K562 (cell line): ENCODE data around the gene N4BP2. TPM values are rescaled to one million over a fixed set of nuclear protein-coding genes. Genes with fewer than 3 reads are reported as not detected.
A peak's percentile ranks its signal among the peaks of the same experiment; 100 is the strongest.

Experiments used
- ARID1B ChIP-seq: fragments of 450-650 bp; IDR thresholded peaks from 2 replicates; pipeline ENCODE4 v1.6.1; 2016; ENCODE audit warnings: antibody characterized with exemption, mild to moderate bottlenecking, inconsistent platforms
- CHD4 ChIP-seq: fragments of 200-600 bp; sonication (generic); IDR thresholded peaks from 3 replicates; pipeline ENCODE4 v1.6.1; 2012; ENCODE audit warnings: low read depth, mild to moderate bottlenecking, mixed read lengths, low read length, inconsistent platforms; ENCODE audit not compliant: insufficient read depth, insufficient replicate concordance, poor library complexity, severe bottlenecking
- HLTF ChIP-seq: fragments of 450-650 bp; IDR thresholded peaks from 2 replicates; pipeline ENCODE4 v1.6.1; 2016
- KLF6 ChIP-seq: fragments of 250-450 bp; sonication (Bioruptor Pico); IDR thresholded peaks from 2 replicates; pipeline ENCODE4 v1.4.0; 2020; ENCODE audit warnings: mild to moderate bottlenecking, moderate library complexity, borderline replicate concordance
- MTA1 ChIP-seq: fragments of 450-650 bp; IDR thresholded peaks from 2 replicates; pipeline ENCODE4 v1.6.1; 2017; ENCODE audit warnings: borderline replicate concordance
- OTX1 ChIP-seq: fragments of 450-650 bp; formaldehyde crosslinking; IDR thresholded peaks from 2 replicates; pipeline ENCODE4 v1.4.0; 2022; ENCODE audit warnings: mild to moderate bottlenecking
- PCBP2 ChIP-seq: fragments of 200-400 bp; formaldehyde crosslinking; IDR thresholded peaks from 2 replicates; pipeline ENCODE4 v1.6.1; 2018; ENCODE audit warnings: low read length, low read depth, mild to moderate bottlenecking, moderate library complexity; ENCODE audit not compliant: poor library complexity, severe bottlenecking
- RBBP5 ChIP-seq: fragments of 200-600 bp; sonication (generic); IDR thresholded peaks from 2 replicates; pipeline ENCODE4 v1.6.1; 2012; ENCODE audit warnings: borderline replicate concordance, mild to moderate bottlenecking, low read length, control low read depth, inconsistent platforms; ENCODE audit not compliant: insufficient read depth, poor library complexity, severe bottlenecking
- RFX1 ChIP-seq: fragments of 450-650 bp; IDR thresholded peaks from 2 replicates; pipeline ENCODE4 v1.6.1; 2016; ENCODE audit warnings: mild to moderate bottlenecking, moderate library complexity
- SMARCE1 ChIP-seq: fragments of 450-650 bp; IDR thresholded peaks from 2 replicates; pipeline ENCODE4 v1.7.1; 2016; ENCODE audit warnings: mild to moderate bottlenecking
- THRAP3 ChIP-seq: fragments of 450-650 bp; IDR thresholded peaks from 2 replicates; pipeline ENCODE4 v1.6.1; 2016; ENCODE audit warnings: mild to moderate bottlenecking, inconsistent platforms, borderline replicate concordance
- ZC3H8 ChIP-seq: fragments of 450-650 bp; IDR thresholded peaks from 2 replicates; pipeline ENCODE4 v1.6.1; 2017
- polyA plus RNA-seq, 8 experiments: library from polyadenylated mRNA; depleted of rRNA in 4 of 8; stranded (reverse) in 5 of 8; unstranded in 3 of 8; fragments of >200 nt; fragmentation: Nextera tagmentation in 2 of 8; fragmentation: Illumina TruSeq in 1 of 8; extraction: Ambion mirVana in 2 of 8; extraction: Trizol in 1 of 8; gene quantifications; 2 replicates each; pipeline versions ENCODE4 v1.2.1 to v1.2.3, GENCODE V29; 2011 to 2014; ENCODE audit warnings: inconsistent platforms in 1 of 8, missing spikeins in 1 of 8
- total RNA-seq, 7 experiments: library from RNA; depleted of rRNA in 6 of 7; stranded (reverse); fragments of >200 nt in 6 of 7; fragmentation: Illumina TruSeq in 2 of 7; extraction: Trizol in 2 of 7; gene quantifications; 2 replicates each; pipeline versions ENCODE4 v1.2.1 to v1.2.3, GENCODE V29; 2011 to 2021; ENCODE audit warnings: low replicate concordance in 1 of 7
- TF ChIP-seq, protein P1 (sequence below), 2 experiments: fragments of 450-650 bp; IDR thresholded peaks; 2 replicates each; pipeline ENCODE4 v1.6.1; 2016
- TF ChIP-seq, protein P2 (sequence below): fragments of 450-650 bp; IDR thresholded peaks from 2 replicates; pipeline ENCODE4 v1.6.1; 2016; ENCODE audit warnings: missing biosample characterization, missing genetic modification characterization
- TF ChIP-seq, protein P3 (sequence below): fragments of 450-650 bp; formaldehyde crosslinking; conservative IDR thresholded peaks from 2 replicates; pipeline ENCODE4 v1.4.0; 2022; ENCODE audit warnings: mild to moderate bottlenecking, missing genetic modification characterization
- TF ChIP-seq, protein P4 (sequence below): fragments of 450-650 bp; IDR thresholded peaks from 2 replicates; pipeline ENCODE4 v1.6.1; 2016; ENCODE audit warnings: borderline replicate concordance

N4BP2 gene
- total and polyA plus RNA-seq, 9 of the 15 experiments (the other 6 are each of a cell fraction or from before 2014, with no cell fraction given) = 2.7 to 12.6 (median 7.6) TPM

DNA sequence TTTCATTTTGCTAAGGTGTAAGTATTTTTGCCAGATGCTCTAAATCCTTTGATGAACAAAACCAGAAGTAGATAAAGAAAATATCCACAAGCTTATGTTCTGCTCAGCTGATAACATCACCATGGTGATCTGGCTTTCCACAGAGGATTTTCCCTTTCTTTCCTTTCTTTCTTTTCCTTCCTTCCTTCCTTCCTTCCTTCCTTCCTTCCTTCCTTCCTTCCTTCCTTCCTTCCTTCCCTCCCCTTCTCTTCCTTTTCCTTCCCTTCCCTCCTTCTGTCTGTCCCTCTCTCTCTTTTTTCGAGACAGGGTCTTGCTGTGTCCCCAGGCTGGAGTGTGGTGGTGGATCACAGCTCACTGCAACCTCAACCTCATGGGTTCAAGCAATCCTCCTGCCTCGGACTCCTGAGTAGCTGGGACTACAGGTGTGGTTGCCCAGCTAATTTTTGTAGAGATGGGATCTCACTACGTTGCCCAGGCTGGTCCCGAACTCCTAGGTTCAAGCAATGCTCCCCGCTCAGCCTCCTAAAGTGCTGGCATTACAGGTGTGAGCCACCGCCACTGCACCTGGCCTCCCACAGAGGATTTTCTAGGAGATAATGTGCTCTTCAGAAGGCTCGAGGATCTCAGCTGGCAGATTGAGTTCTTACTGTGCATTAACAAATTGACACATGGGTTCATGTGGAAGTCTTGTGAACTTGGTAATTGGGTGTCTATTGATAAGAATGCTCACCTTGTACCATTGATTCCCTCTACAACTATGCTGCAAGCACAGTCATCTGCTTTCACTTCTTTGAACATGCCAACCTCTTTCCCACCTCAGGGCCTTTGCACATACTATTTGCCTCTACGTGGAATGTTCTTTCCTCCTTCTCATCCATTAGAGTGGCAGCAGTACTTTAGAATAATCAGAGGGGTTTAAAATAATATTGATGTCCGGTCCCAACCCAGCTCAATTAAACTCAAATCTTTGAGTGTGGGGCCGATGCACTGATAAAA lies 138.8 kb downstream of the N4BP2 start (continued):
- TF ChIP-seq ZC3H8 = 0 out of 2 replicates have a peak, but pooled peaks have one; percentile 37
- TF ChIP-seq RBBP5 = no peak
- TF ChIP-seq, protein P1, sequence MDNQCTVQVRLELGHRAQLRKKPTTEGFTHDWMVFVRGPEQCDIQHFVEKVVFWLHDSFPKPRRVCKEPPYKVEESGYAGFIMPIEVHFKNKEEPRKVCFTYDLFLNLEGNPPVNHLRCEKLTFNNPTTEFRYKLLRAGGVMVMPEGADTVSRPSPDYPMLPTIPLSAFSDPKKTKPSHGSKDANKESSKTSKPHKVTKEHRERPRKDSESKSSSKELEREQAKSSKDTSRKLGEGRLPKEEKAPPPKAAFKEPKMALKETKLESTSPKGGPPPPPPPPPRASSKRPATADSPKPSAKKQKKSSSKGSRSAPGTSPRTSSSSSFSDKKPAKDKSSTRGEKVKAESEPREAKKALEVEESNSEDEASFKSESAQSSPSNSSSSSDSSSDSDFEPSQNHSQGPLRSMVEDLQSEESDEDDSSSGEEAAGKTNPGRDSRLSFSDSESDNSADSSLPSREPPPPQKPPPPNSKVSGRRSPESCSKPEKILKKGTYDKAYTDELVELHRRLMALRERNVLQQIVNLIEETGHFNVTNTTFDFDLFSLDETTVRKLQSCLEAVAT (IDR thresholded peaks at IDR 0.05) = peak; percentile 63 to 84; a peak in 3 of 4 replicates
- TF ChIP-seq ARID1B = peak; percentile 49; the same call in 1 of the 2 replicates
- TF ChIP-seq CHD4 = peak; percentile 51
- TF ChIP-seq OTX1 = peak; percentile 91
- peak; percentile 46 for TF ChIP-seq PCBP2
- TF ChIP-seq, protein P2, sequence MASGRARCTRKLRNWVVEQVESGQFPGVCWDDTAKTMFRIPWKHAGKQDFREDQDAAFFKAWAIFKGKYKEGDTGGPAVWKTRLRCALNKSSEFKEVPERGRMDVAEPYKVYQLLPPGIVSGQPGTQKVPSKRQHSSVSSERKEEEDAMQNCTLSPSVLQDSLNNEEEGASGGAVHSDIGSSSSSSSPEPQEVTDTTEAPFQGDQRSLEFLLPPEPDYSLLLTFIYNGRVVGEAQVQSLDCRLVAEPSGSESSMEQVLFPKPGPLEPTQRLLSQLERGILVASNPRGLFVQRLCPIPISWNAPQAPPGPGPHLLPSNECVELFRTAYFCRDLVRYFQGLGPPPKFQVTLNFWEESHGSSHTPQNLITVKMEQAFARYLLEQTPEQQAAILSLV = no peak
- TF ChIP-seq, protein P3, sequence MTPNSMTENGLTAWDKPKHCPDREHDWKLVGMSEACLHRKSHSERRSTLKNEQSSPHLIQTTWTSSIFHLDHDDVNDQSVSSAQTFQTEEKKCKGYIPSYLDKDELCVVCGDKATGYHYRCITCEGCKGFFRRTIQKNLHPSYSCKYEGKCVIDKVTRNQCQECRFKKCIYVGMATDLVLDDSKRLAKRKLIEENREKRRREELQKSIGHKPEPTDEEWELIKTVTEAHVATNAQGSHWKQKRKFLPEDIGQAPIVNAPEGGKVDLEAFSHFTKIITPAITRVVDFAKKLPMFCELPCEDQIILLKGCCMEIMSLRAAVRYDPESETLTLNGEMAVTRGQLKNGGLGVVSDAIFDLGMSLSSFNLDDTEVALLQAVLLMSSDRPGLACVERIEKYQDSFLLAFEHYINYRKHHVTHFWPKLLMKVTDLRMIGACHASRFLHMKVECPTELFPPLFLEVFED (CRISPR knock-in tag) = peak; percentile 85
- TF ChIP-seq HLTF = peak; percentile 49; the same call in 1 of the 2 replicates
- TF ChIP-seq SMARCE1 = 0 out of 2 replicates have a peak, but pooled peaks have one; percentile 13
- peak; percentile 76; the same call in 1 of the 2 replicates for TF ChIP-seq MTA1
- 0 out of 2 replicates have a peak, but pooled peaks have one; percentile 6 for TF ChIP-seq KLF6 (CRISPR knock-in tag)
- TF ChIP-seq RFX1 = peak; percentile 83
- TF ChIP-seq, protein P4, sequence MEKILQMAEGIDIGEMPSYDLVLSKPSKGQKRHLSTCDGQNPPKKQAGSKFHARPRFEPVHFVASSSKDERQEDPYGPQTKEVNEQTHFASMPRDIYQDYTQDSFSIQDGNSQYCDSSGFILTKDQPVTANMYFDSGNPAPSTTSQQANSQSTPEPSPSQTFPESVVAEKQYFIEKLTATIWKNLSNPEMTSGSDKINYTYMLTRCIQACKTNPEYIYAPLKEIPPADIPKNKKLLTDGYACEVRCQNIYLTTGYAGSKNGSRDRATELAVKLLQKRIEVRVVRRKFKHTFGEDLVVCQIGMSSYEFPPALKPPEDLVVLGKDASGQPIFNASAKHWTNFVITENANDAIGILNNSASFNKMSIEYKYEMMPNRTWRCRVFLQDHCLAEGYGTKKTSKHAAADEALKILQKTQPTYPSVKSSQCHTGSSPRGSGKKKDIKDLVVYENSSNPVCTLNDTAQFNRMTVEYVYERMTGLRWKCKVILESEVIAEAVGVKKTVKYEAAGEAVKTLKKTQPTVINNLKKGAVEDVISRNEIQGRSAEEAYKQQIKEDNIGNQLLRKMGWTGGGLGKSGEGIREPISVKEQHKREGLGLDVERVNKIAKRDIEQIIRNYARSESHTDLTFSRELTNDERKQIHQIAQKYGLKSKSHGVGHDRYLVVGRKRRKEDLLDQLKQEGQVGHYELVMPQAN = peak; percentile 28; the same call in 1 of the 2 replicates
- peak; percentile 84; the same call in 1 of the 2 replicates for TF ChIP-seq THRAP3
